Daoy (cell line): ENCODE measurements around the gene ZNF143. TPM values are rescaled to one million over a fixed set of nuclear protein-coding genes. Genes with fewer than 3 reads are reported as not detected.

Source experiments
- DNase-seq: peaks from one replicate; pipeline ENCODE4 v3.0.0-alpha.2; 2015; ENCODE audit warnings: low read depth
- total RNA-seq: library from RNA; depleted of rRNA; stranded (reverse); fragments of >200 nt; shearing (Covaris generic); gene quantifications from 2 replicates; pipeline ENCODE4 v1.2.3, GENCODE V29; 2014; rRNA removed

The ZNF143 gene
- total RNA-seq, 1 experiment from 2014 or later, result 27.0 TPM

- DNase-seq, result peak; percentile 76
These were observed 114.7 kb downstream of the ZNF143 start for GRCh38 chr11:9575260-9576240.

DNA sequence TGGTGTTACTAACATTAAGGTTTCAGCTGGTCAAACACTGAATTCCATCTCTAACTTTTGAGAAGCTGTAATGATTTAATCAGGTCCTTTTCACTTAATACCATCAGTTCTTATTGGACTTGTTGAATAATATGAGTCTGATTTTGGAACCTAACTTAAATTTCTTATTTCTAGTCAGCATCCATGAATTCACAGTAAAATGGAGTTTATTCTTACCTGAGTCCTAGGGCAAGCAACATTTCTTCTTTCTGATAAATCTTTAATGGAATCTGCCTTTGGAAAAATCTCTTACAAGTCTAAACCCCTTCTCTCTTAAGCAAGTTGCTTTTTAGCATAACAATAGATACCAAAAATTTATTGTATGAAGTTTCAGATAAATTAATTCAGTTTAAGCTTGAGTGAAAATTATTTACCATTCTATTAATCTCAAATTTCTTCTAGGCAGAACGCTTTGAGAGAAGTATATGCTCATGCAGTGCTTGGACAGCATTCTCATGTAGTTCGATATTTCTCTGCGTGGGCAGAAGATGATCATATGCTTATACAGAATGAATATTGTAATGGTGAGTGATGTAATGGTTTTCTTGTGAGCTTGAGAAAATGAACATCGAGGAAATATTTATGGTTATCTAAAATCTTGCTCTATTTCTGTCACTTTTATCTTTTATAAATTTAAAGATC is 116.0 kb downstream of the ZNF143 start:
- no peak for DNase-seq

DNA sequence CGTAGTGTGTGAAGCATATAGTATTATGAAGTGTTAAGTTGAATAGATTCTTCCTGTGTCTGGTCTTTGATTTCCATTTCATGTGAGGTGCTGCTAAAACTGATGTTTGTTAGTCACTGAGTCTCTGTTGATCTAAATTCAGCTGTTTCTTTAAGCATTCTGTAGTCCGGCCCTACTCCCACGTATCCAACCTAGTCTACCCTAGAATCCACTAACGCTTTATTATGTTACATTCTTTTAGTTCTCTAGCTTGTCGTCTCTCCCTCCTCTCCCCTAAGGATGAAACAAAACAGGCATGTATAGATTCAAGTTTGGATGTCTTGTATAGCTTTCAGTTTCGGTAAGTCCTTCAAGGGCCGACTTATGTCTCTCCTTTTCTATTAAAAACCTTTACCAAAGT is 116.7 kb downstream of the ZNF143 start:
- DNase-seq, result no peak

Other genes starting within 250 kb of the ZNF143 start
- 62.5 and 67.5 TPM in 2 replicates for gene DENND5A, start 195.7 kb upstream of the ZNF143 start, total RNA-seq
- gene TMEM41B, start 146.4 kb upstream of the ZNF143 start, total RNA-seq, result 28.2 and 31.7 TPM in 2 replicates
- 69.4 and 72.7 TPM in 2 replicates for gene IPO7, start 76.4 kb upstream of the ZNF143 start, total RNA-seq
- 64.0 and 69.1 TPM in 2 replicates for gene WEE1, start 112.7 kb downstream of the ZNF143 start, total RNA-seq
- 8.9 and 9.1 TPM in 2 replicates for gene SWAP70, start 203.1 kb downstream of the ZNF143 start, total RNA-seq